Measurements from ENCODE around the gene PAAF1.

GRCh38 chr11:73912026-73912425, 35.2 kb downstream of the PAAF1 start:
- TF ChIP-seq CTCF (IDR thresholded peaks at IDR 0.05; ENCODE audit: low read length) (no peak), EZH2 (IDR thresholded peaks at IDR 0.05; ENCODE audit: borderline replicate concordance, low read length) (no peak)

All from OCI-LY1 (cell line).